Subcutaneous adipose tissue (tissue), 4 donors: ENCODE results near the gene EYS. TPM values are rescaled to one million over a fixed set of nuclear protein-coding genes. Genes with fewer than 3 reads are reported as not detected.

Experiments
- total RNA-seq, 4 donors: library from RNA; depleted of rRNA; stranded (reverse); fragments of >200 nt; gene quantifications; one replicate each; pipeline ENCODE4 v1.1.0, GENCODE V29; 2016
- TF ChIP-seq, protein P1 (sequence below): fragments of 450-650 bp; IDR thresholded peaks from one replicate; pipeline ENCODE4 v1.5.1; 2016; ENCODE audit warnings: low read depth, mild to moderate bottlenecking, control low read depth, antibody characterized with exemption, moderate library complexity

Gene EYS
- total RNA-seq, 4 donors from 2014 or later = 0.17 to 3.8 (median 0.82) TPM

DNA sequence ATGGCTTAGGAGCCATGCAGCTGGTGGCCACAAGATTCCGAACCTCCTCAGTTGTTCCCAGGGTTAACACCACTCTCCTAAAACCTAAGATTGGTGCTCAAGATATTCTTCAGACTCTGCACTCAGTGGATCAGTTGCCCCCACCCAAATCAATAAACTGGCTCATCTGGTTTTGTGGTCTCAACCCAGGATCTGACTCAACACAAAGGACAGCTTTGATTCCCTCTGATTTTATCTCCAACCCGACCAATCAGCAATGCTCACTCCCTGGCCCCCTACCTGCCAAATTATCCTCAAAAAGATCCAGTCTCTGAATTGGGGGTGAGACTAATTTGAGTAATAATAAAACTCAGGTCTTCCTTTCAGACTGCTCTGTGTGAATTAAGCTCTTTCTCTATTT lies 137.5 kb downstream of the EYS start:
- TF ChIP-seq, protein P1, sequence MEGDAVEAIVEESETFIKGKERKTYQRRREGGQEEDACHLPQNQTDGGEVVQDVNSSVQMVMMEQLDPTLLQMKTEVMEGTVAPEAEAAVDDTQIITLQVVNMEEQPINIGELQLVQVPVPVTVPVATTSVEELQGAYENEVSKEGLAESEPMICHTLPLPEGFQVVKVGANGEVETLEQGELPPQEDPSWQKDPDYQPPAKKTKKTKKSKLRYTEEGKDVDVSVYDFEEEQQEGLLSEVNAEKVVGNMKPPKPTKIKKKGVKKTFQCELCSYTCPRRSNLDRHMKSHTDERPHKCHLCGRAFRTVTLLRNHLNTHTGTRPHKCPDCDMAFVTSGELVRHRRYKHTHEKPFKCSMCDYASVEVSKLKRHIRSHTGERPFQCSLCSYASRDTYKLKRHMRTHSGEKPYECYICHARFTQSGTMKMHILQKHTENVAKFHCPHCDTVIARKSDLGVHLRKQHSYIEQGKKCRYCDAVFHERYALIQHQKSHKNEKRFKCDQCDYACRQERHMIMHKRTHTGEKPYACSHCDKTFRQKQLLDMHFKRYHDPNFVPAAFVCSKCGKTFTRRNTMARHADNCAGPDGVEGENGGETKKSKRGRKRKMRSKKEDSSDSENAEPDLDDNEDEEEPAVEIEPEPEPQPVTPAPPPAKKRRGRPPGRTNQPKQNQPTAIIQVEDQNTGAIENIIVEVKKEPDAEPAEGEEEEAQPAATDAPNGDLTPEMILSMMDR = no peak

DNA sequence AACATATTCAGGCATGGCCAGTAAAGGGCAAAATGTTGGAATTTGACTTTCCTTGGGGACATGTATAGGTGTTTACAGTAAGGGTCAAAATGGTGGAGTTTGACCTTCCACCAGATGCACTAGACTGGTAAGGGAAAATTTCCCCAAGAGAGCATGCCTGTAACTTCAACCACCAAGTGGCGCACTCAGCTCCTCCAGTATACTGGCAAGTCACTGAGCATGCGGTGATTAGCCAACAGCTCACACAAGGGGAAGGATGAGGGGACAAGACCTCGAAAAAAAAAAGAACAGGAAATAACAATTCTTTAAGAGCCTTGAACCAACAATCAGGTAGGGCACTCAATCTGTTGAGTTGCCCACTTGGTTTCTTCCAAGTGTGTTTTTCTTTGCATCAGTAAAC lies 140.9 kb downstream of the EYS start:
- TF ChIP-seq, protein P1 = no peak

DNA sequence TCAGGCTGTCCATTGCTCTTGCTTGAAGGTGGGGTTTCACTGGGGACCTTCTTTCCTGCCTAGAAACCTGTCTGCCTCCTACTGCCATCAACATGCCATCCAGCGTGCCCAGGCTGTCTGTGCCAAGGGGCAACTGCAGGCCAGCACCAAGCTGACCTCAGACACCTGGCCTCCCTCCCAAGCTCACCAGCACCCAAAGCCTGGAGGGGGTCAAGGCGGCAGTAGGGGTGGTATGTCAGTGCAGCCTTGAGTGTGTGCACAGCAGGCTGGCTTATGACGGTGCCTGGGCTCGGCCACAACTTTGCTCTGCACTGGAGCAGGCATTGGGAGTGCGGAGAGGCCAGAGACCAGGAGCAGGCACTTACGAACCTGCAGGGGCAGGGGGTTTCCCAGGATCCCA lies 149.0 kb downstream of the EYS start:
- TF ChIP-seq, protein P1 = no peak

DNA sequence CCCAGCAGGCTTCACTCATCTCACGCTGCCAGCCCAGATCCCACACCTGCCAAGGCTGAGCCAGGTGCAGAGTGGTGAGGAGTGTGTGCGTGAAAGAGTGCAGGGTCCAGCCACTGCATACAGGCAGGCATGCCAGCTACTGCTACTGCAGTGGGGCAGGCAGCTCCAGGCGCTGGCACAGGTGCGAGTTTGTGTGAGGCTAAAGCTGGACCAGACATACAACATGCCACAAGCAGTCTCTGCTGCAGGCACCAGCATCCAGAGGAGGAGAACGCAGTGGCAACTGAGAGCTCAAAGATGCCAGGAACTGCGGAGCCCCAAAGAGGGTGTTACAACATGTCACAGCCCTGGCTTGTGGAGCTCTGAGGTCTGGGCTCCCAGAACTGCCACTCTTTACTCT lies 149.8 kb downstream of the EYS start:
- TF ChIP-seq, protein P1 = no peak

DNA sequence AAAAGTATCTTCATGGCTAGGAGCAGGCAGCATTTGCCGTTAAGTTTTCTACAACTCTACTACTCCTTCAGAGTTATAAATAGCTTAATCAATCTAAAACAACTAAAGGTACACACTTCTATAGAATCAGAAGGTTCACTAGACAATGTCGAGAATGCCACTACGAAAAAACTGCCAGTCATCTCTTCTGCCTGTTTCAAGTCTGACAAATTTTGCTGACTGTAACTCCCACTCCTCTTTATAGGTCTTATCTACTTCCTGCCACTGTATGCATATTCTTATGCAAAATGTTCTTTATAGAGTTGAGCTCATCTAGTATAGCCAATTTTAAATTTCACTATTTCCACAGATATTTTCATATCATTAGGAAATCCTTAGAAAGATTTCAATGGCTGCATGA lies 160.1 kb downstream of the EYS start:
- TF ChIP-seq, protein P1 = no peak

DNA sequence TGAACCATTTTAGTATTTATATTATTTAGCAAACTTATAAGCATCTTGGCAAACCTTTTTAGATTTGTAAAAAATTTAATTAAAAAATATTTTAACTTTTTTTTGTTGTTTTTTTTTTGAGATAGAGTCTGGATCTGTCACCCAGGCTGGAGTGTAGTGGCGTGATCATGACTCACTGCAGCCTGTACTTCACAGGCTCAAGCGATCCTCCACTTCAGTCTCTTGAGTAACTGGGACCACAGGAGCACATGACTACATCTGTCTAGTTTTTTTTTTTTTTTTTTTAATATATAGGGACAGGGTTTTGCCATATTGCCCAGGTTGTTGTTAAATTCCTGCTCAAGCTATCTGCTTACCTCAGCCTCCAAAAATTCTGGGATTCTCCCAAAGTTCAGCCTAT lies 161.1 kb downstream of the EYS start:
- TF ChIP-seq, protein P1 = no peak

DNA sequence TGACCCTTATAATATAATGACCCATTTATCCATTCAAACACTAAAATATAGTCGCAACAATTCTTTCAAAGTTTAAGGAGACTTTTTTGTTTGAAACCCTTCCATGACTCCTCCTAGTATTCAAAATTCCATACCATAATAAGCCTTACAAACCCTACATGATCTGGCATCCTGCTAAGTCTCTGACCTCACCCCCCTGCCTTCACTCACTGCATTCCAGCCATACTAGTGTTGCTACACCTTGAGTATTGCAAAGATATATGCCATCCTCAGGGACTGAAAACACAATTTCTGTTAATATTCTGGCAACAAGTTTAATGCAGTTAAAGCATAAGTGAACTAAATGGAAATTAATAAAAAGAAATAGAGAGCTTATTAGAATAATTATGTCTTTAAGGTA lies 168.4 kb downstream of the EYS start:
- TF ChIP-seq, protein P1 = no peak
